22Rv1 (cell line): ENCODE measurements around the gene ADAMTS17.

ENCODE experiments used
- H3K27ac ChIP-seq: fragments of 450-650 bp; 2 replicates; pipeline ENCODE4 v1.5.1; 2017
- ZFX ChIP-seq: fragments of 450-650 bp; IDR thresholded peaks from 2 replicates; pipeline ENCODE4 v1.6.1; 2017; ENCODE audit warnings: antibody characterized with exemption, borderline replicate concordance
- TF ChIP-seq, protein P1 (sequence below): fragments of 450-650 bp; IDR thresholded peaks from 2 replicates; pipeline ENCODE4 v1.5.1; 2017; ENCODE audit warnings: mild to moderate bottlenecking

The ADAMTS17 gene

DNA sequence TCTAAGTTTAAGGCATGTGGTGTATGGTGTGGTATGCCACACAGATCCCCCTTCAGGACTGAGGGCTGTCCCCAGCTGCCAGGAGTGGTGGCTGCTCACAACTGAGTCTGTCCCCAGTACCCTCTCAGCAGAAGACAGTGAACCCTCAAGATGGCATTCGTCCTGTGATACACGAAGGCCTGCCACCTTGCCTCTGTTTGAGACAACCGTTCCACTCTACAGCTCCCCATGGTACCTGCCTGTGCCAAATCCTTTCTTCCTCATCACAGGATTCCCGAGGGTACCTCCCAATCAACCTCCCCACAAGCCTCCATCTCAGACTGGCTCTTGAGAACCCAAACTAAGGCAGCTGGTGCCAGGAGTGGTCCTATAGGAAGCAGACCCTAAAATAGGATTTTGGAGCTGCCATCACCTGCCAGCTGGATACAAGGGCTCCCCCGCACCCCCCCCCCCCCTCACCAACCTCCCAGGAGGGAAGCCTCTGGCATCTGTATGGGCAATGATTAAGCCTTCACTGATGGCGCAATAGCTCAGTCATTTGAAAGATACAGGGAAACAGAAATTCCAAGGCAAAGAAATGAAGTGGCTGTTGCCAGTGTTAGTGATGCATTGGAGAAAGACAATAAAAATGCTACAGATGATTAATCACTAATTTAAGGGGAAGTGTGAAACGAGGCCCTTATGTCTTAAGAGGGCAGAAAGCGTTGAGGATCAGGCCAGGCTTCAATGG is 378.5 kb downstream of the ADAMTS17 start:
- no peak overlapping the region for H3K27ac ChIP-seq
- no peak for TF ChIP-seq ZFX
- TF ChIP-seq, protein P1, sequence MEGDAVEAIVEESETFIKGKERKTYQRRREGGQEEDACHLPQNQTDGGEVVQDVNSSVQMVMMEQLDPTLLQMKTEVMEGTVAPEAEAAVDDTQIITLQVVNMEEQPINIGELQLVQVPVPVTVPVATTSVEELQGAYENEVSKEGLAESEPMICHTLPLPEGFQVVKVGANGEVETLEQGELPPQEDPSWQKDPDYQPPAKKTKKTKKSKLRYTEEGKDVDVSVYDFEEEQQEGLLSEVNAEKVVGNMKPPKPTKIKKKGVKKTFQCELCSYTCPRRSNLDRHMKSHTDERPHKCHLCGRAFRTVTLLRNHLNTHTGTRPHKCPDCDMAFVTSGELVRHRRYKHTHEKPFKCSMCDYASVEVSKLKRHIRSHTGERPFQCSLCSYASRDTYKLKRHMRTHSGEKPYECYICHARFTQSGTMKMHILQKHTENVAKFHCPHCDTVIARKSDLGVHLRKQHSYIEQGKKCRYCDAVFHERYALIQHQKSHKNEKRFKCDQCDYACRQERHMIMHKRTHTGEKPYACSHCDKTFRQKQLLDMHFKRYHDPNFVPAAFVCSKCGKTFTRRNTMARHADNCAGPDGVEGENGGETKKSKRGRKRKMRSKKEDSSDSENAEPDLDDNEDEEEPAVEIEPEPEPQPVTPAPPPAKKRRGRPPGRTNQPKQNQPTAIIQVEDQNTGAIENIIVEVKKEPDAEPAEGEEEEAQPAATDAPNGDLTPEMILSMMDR = no peak

DNA sequence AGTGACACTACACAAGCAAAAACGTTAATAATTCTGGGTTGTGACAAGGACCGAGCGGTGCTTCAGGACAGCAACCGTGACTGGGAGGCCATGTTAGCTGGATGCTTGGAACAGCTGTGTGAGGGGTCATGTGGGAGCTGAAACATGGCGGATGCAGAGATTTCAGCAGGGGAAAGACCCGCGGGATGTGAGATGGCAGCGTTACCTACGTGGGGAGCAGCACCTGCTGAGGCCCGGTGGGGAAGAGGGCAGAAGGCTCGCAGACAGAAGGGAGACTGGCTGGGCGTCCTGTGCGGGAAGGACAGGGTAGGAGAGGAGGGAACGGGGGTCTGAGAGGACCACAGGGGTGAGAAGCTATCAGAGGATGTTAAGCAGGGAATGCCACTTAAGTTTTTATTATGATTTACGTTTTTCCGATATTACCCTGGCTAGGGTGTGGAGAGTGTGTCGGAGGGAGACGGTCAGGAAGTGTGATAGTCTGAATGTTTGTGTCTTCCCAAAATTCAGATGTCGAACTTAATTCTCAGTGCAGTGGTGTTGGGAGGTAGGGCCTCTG is 379.7 kb downstream of the ADAMTS17 start:
- no peak overlapping the region for H3K27ac ChIP-seq
- TF ChIP-seq, protein P1 = no peak
- no peak for TF ChIP-seq ZFX

DNA sequence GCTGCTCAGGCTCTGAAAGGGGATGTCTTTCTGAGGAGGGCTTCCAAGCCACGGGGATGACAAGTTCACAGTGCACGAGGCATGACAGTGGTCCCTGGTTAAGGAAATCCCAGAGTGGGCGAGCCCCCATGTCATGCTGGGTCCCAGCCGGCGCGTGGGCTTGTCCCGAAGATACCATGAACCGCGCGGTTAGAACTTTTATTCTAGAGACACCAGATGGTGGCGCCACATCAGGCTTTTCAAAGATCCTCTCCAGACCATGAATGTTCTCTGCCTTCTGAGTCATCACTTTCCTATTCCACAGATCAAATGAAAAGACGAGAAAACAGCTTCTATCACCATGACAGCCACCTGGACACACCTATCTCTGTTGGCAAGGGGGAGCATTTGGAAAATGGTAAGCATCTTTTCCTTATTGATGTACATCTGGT is 380.7 kb downstream of the ADAMTS17 start:
- TF ChIP-seq, protein P1 = peak; percentile 24; the same call in 1 of the 2 replicates
- TF ChIP-seq ZFX = no peak

DNA sequence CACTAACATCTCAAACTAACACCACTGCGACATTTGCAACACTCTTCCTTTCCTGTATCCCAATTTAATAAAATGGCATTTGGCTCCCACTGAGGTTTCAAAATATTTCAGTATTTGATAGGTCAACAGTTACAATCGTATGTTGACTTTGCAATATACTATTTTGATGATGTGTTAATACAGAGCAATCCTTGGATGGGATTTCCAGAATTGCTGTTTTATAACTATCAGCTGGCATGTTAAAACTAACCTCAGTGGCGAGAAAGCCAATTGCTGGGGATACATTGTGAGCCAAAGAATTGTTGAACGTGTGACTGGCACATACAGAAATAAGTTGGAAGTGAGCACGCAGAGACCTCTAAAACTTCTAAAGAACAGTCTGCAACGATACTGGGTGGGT is 382.4 kb downstream of the ADAMTS17 start:
- no peak overlapping the region for H3K27ac ChIP-seq
- no peak for TF ChIP-seq ZFX

More for the DNA sequence above, 380.7 kb downstream of the ADAMTS17 start:
- no peak overlapping the region for H3K27ac ChIP-seq

DNA sequence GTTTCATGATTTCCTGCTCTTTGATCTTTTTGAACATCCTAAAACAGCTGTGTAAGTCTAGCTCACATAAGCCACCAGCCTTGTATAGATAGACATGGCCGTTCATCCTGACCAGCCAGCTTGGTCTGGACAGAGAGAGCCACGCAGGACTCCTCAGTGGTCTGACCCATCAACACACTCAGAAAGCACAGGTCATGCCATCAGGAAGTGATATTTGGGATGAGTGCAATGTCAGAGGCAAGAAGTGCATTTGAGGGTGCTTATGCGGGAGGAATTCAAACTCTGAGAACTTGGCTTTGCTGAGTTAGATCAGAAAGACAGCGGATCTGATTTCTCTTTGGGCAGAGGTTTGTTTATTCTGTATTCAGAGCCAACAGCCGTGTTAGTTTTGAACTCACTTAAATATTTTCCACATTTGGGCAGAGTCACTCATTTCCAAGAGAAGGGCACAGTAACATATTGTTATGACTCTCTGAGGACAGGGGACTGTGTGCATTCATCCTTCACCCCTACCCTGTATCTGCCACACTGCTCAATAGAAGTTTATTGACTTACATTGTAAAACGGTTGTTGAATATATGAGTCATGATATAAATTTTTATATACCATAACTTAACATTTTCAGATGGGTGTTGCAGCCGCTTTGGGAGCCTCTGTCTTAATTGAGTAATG is 383.2 kb downstream of the ADAMTS17 start:
- TF ChIP-seq, protein P1 = no peak
- TF ChIP-seq ZFX = no peak
- no peak overlapping the region for H3K27ac ChIP-seq

DNA sequence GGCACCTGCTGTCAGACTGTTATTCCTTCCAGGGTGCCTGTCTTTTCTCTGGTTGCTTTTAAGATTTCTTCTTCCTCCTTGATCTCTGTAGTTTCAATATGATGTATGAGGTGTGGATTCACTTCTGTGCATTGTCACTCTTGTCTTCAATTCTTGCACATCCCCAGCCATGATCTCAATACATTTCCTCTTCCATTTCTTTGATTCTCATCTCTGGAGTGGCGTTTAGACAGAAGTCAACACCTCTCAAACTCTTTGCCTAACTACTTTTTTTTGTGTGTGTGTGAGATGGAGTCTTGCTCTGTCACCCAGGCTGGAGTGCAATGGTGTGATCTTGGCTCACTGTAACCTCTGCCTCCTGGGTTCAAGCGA is 384.1 kb downstream of the ADAMTS17 start:
- no peak overlapping the region for H3K27ac ChIP-seq
- TF ChIP-seq, protein P1 = no peak
- TF ChIP-seq ZFX = no peak

DNA sequence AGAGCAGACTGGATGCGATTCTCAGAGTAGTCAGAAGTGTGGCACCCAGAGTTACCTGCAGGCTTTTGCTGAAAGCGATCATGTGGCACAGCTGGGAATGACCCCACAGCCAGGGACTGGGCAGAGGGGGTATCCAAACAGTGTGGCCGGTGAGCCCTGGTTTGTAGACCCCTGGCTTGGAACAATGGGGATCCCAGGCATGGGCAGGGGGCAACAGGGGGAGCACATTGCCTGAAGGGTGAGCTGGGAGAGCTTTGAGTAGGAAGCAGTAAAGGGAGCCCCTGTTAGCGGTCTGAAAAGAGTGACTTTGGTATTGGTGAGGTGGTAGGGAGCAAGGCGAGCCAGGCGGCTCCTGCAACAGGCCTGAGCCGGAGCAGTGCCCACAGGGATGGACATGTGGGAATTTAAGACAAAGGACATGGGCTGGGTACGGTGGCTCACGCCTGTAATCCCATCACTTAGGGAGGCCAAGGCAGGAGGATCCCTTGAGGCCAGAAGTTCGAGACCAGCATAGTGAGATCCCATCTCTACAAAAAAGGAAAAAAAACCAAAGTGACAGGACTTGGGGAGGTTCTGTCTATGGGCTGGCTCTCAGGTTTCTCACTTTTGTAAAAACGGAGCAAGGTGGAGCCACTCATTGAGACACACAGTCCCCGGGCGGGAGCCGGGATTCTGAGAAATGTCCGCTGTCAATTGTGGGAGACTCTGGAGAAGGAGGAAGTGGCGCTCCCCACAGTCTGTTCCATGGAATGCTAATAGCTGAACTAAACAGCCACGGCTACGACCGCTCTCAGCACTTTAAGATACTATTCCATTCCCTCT is 384.7 kb downstream of the ADAMTS17 start:
- H3K27ac ChIP-seq = no peak overlapping the region
- no peak for TF ChIP-seq ZFX
- TF ChIP-seq, protein P1 = no peak
